Upper lobe of left lung (tissue), 6 donors: ENCODE results near the gene ATP12A. TPM values are rescaled to one million over a fixed set of nuclear protein-coding genes. Genes with fewer than 3 reads are reported as not detected.

ENCODE experiments used
- ATAC-seq, 2 donors: fragments of 200-7000 bp; cut with Tn5 transposase; one replicate each; pipeline ENCODE4 v1.9.1; 2022; ENCODE audit warnings: mild to moderate bottlenecking in 2 of 2, moderate library complexity in 2 of 2; ENCODE audit not compliant: low FRiP score in 2 of 2
- DNase-seq, 2 donors: peaks; one replicate each; pipeline ENCODE4 v3.0.0-alpha.2; 2019 to 2020
- H3K27ac ChIP-seq, 4 donors: fragments of 200-600 bp; sonication (generic); one replicate each; pipeline ENCODE4 v1.5.1; 2016 to 2019
- H3K27me3 ChIP-seq, 4 donors: fragments of 200-600 bp; sonication (generic); one replicate each; pipeline ENCODE4 v1.5.1; 2017 to 2019
- H3K36me3 ChIP-seq, 4 donors: fragments of 200-600 bp; sonication (generic); one replicate each; pipeline ENCODE4 v1.5.1; 2016 to 2019
- H3K4me1 ChIP-seq, 4 donors: fragments of 200-600 bp; sonication (generic); one replicate each; pipeline ENCODE4 v1.5.1; 2018 to 2019
- H3K4me3 ChIP-seq, 4 donors: fragments of 200-600 bp; sonication (generic); one replicate each; pipeline ENCODE4 v1.5.1; 2017 to 2019; ENCODE audit warnings: mild to moderate bottlenecking in 2 of 4, moderate library complexity in 1 of 4
- H3K9me3 ChIP-seq, 4 donors: fragments of 200-600 bp; sonication (generic); one replicate each; pipeline ENCODE4 v1.5.1; 2018 to 2019
- CTCF ChIP-seq, 6 experiments: fragments of 450-650 bp in 4 of 6; fragments of 200-600 bp in 2 of 6; sonication (generic) in 2 of 6; IDR thresholded peaks; one replicate each; pipeline ENCODE4 v1.5.1; 2016 to 2019; ENCODE audit warnings: antibody characterized with exemption in 6 of 6
- EP300 ChIP-seq, 4 donors: sonication (generic); formaldehyde crosslinking; IDR thresholded peaks; one replicate each; pipeline ENCODE4 v1.5.1; 2017; ENCODE audit warnings: antibody characterized with exemption in 4 of 4, control low read depth in 2 of 4
- POLR2A ChIP-seq, 4 donors: fragments of 450-650 bp; IDR thresholded peaks; one replicate each; pipeline ENCODE4 v1.5.1; 2016 to 2017; ENCODE audit warnings: antibody characterized with exemption in 4 of 4, mild to moderate bottlenecking in 2 of 4
- POLR2AphosphoS5 ChIP-seq, 2 donors: sonication (generic); formaldehyde crosslinking; IDR thresholded peaks; one replicate each; pipeline ENCODE4 v1.5.1; 2017; ENCODE audit warnings: antibody characterized with exemption in 2 of 2
- WGBS, 2 donors: methylation state at CpG; one replicate each; pipeline ENCODE4 v1.1.5; 2017 to 2018; 5-methylcytosine and 5-hydroxymethylcytosine counted together
- total RNA-seq, 6 donors: library from RNA; depleted of rRNA in 4 of 6; stranded (reverse); fragments of >200 nt in 4 of 6; gene quantifications; one replicate each; pipeline versions ENCODE4 v1.1.0 to v1.2.1, GENCODE V29; 2016 to 2021
- donor health status: DM: no; HTN: no; CAD: no; lungs with moderate emphysema.
- donor health status: DM: no; HTN: yes; CAD: no; lungs with severe emphysema.

The ATP12A gene
- total RNA-seq, 6 donors from 2014 or later, result 0.22 to 10.0 (median 0.34) TPM; not detected in 1

GRCh38 chr13:24737042-24737441, 56.8 kb downstream of the ATP12A start:
- 84 to 87% methylated on average over 6 of the region's 6 CpGs for WGBS, 2 donors
- no peak overlapping the region for H3K27ac ChIP-seq
- no peak for DNase-seq
- no peaks in the 10 kb centered on the region for H3K27me3 ChIP-seq
- H3K36me3 ChIP-seq, result no peaks in the 10 kb centered on the region
- no peak for TF ChIP-seq CTCF (IDR thresholded peaks at IDR 0.05)
- no peak for TF ChIP-seq POLR2AphosphoS5 (IDR thresholded peaks at IDR 0.05)
- TF ChIP-seq POLR2A (IDR thresholded peaks at IDR 0.05), result no peak
- TF ChIP-seq EP300 (IDR thresholded peaks at IDR 0.05), result no peak
- H3K4me1 ChIP-seq, result no peaks in the 10 kb centered on the region
- no peak overlapping the region for H3K4me3 ChIP-seq
- no peak for ATAC-seq
- H3K9me3 ChIP-seq, result no peaks in the 10 kb centered on the region

GRCh38 chr13:24738366-24738847, 58.2 kb downstream of the ATP12A start:
- ATAC-seq (no peak), DNase-seq (no peak)
- no peaks in the 10 kb centered on the region for H3K9me3 ChIP-seq
- TF ChIP-seq CTCF (IDR thresholded peaks at IDR 0.05) (no peak), POLR2AphosphoS5 (IDR thresholded peaks at IDR 0.05) (no peak), POLR2A (IDR thresholded peaks at IDR 0.05) (no peak), EP300 (IDR thresholded peaks at IDR 0.05) (no peak)
- H3K27ac ChIP-seq, result no peak overlapping the region
- H3K4me1 ChIP-seq, result no peaks in the 10 kb centered on the region
- H3K27me3 ChIP-seq, result no peaks in the 10 kb centered on the region
- H3K36me3 ChIP-seq, result no peaks in the 10 kb centered on the region
- no peak overlapping the region for H3K4me3 ChIP-seq
- WGBS, 2 donors, result 78 to 100% methylated on average over 3 to 5 of the region's 5 CpGs

GRCh38 chr13:24740014-24740890, 60.0 kb downstream of the ATP12A start:
- Histone ChIP-seq H3K27me3 (no peaks in the 10 kb centered on the region), H3K4me1 (no peaks in the 10 kb centered on the region), H3K27ac (no peak overlapping the region), H3K4me3 (no peak overlapping the region), H3K36me3 (no peaks in the 10 kb centered on the region), H3K9me3 (no peaks in the 10 kb centered on the region)
- DNase-seq (no peak), ATAC-seq (peak in 1 of 2 donors; percentile 12)
- WGBS, 2 donors, result 87% methylated on average over 4 to 12 of the region's 12 CpGs
- no peak for TF ChIP-seq CTCF (IDR thresholded peaks at IDR 0.05)
- TF ChIP-seq POLR2A (IDR thresholded peaks at IDR 0.05), result no peak
- TF ChIP-seq EP300 (IDR thresholded peaks at IDR 0.05), result no peak
- TF ChIP-seq POLR2AphosphoS5 (IDR thresholded peaks at IDR 0.05), result no peak

GRCh38 chr13:24741016-24741662, 60.9 kb downstream of the ATP12A start:
- DNase-seq (peak in 1 of 2 donors; percentile 62), ATAC-seq (peak; percentile 3 to 4)
- H3K4me1 ChIP-seq, result peaks cover under 1 to 6% (median 1%) of the 10 kb centered on the region in 4 donors
- 53 to 75% methylated on average over 3 to 8 of the region's 11 CpGs for WGBS, 2 donors
- TF ChIP-seq EP300 (IDR thresholded peaks at IDR 0.05) (no peak), POLR2AphosphoS5 (IDR thresholded peaks at IDR 0.05) (no peak), POLR2A (IDR thresholded peaks at IDR 0.05) (no peak), CTCF (IDR thresholded peaks at IDR 0.05) (peak in 2 of 6 experiments; percentile 7 to 9)
- no peak overlapping the region for H3K4me3 ChIP-seq
- H3K36me3 ChIP-seq, result no peaks in the 10 kb centered on the region
- no peaks in the 10 kb centered on the region for H3K9me3 ChIP-seq
- no peak overlapping the region for H3K27ac ChIP-seq
- H3K27me3 ChIP-seq, result peaks cover 0 to 7% (median 2%) of the 10 kb centered on the region in 4 donors
